Stimulated activated CD8-positive, alpha-beta memory T cell treated with anti-CD3 and anti-CD28 coated beads, Interleukin-7, amount 100 ng/mL, for 48 hours (primary cell): ENCODE measurements around the gene ASXL1.

ENCODE experiments used
- DNase-seq, 2 donors: peaks; one replicate each; pipeline ENCODE4 v3.0.0-alpha.2; 2020; ENCODE audit warnings: low read depth in 1 of 2; ENCODE audit errors: extremely low read depth in 1 of 2

ASXL1 gene

GRCh38 chr20:32476684-32477593 lies 118.8 kb downstream of the ASXL1 start:
- no peak for DNase-seq

GRCh38 chr20:32477594-32478512 lies 119.7 kb downstream of the ASXL1 start:
- no peak for DNase-seq

GRCh38 chr20:32478576-32478975 lies 120.4 kb downstream of the ASXL1 start:
- no peak for DNase-seq

- DNase-seq: no peak
These were observed 120.9 kb downstream of the ASXL1 start for GRCh38 chr20:32479012-32479411.

GRCh38 chr20:32479697-32480171 lies 121.6 kb downstream of the ASXL1 start:
- no peak for DNase-seq

- DNase-seq: no peak
These were observed 122.5 kb downstream of the ASXL1 start for GRCh38 chr20:32480371-32481241.

GRCh38 chr20:32481311-32482142 lies 123.4 kb downstream of the ASXL1 start:
- no peak for DNase-seq

GRCh38 chr20:32482143-32482441 lies 124.0 kb downstream of the ASXL1 start:
- no peak for DNase-seq

GRCh38 chr20:32482442-32483261 lies 124.5 kb downstream of the ASXL1 start:
- no peak for DNase-seq

- DNase-seq: no peak
These were observed 125.5 kb downstream of the ASXL1 start for GRCh38 chr20:32483351-32484224.

- DNase-seq: no peak
These were observed 126.3 kb downstream of the ASXL1 start for GRCh38 chr20:32484225-32484957.

- DNase-seq: peak in 1 of 2 donors; percentile 71
These were observed 127.0 kb downstream of the ASXL1 start for GRCh38 chr20:32484958-32485769.

- no peak for DNase-seq
These were observed 127.8 kb downstream of the ASXL1 start for GRCh38 chr20:32485770-32486478.

- no peak for DNase-seq
These were observed 129.2 kb downstream of the ASXL1 start for GRCh38 chr20:32487381-32487780.

GRCh38 chr20:32488066-32488838 lies 130.1 kb downstream of the ASXL1 start:
- DNase-seq: no peak
